Caco-2 (cell line): ENCODE measurements around the gene SV2C. TPM values are rescaled to one million over a fixed set of nuclear protein-coding genes. Genes with fewer than 3 reads are reported as not detected.

ENCODE experiments used
- BruUV-seq: library from RNA; stranded (reverse); fragments of 400-500 nt; replicated peaks from 2 replicates; lab custom pipeline; 2021; lab: Mats Ljungman, UMichigan
- CTCF ChIA-PET: fragments of 300-600 bp; sonication (Branson Sonifier 250); formaldehyde crosslinking; loops from one replicate; lab custom pipeline; 2022; ENCODE audit warnings: antibody characterized with exemption; lab: Charles Lee
- POLR2A ChIA-PET: fragments of 300-600 bp; sonication (Branson Sonifier 250); formaldehyde crosslinking; loops from one replicate; lab custom pipeline; 2022; ENCODE audit warnings: antibody characterized with exemption; lab: Charles Lee
- DNase-seq, 2 experiments: peaks; one replicate each; pipeline versions ENCODE4 v3.0.0 to v3.0.0-alpha.2; 2020 to 2022
- H3K27me3 ChIP-seq: replicated peaks from 2 replicates; pipeline ENCODE4 v1.6.0; 2011; ENCODE audit warnings: low read length; ENCODE audit not compliant: control insufficient read depth, insufficient read depth
- H3K36me3 ChIP-seq: 2 replicates; pipeline ENCODE4 v1.5.1; 2011; ENCODE audit warnings: low read length; ENCODE audit not compliant: control insufficient read depth, insufficient read depth
- H3K4me1 ChIP-seq: fragments of 250-450 bp; sonication (Bioruptor Pico); 2 replicates; pipeline ENCODE4 v1.5.1; 2020; ENCODE audit warnings: mild to moderate bottlenecking
- H3K4me3 ChIP-seq: 2 replicates; pipeline ENCODE4 v1.5.1; 2011; ENCODE audit warnings: low read depth, mild to moderate bottlenecking, control low read depth, low read length
- H3K9me3 ChIP-seq: fragments of 250-450 bp; sonication (Bioruptor Pico); 2 replicates; pipeline ENCODE4 v1.5.1; 2020; ENCODE audit warnings: mild to moderate bottlenecking, moderate library complexity
- H3K27ac Mint-ChIP-seq: one replicate; pipeline ENCODE4 v1.8.0; 2022; ENCODE audit warnings: mixed read lengths; ENCODE audit not compliant: unreplicated experiment
- H3K27me3 Mint-ChIP-seq: one replicate; pipeline ENCODE4 v1.8.0; 2022; ENCODE audit warnings: mixed read lengths; ENCODE audit not compliant: insufficient read depth, unreplicated experiment
- H3K36me3 Mint-ChIP-seq: one replicate; pipeline ENCODE4 v1.8.0; 2022; ENCODE audit warnings: mild to moderate bottlenecking, mixed read lengths; ENCODE audit not compliant: insufficient read depth, unreplicated experiment
- H3K4me1 Mint-ChIP-seq: one replicate; pipeline ENCODE4 v1.8.0; 2022; ENCODE audit warnings: low read depth, mixed read lengths; ENCODE audit not compliant: unreplicated experiment
- H3K4me3 Mint-ChIP-seq: one replicate; pipeline ENCODE4 v1.8.0; 2022; ENCODE audit warnings: mild to moderate bottlenecking, moderate library complexity, mixed read lengths; ENCODE audit not compliant: unreplicated experiment
- H3K9me3 Mint-ChIP-seq: one replicate; pipeline ENCODE4 v1.8.0; 2022; ENCODE audit warnings: mixed read lengths; ENCODE audit not compliant: unreplicated experiment
- intact Hi-C: fragments of 100-400 bp; cut with micrococcal nuclease; formaldehyde crosslinking; loops from one replicate; pipeline ENCODE4 v1.10.0; 2022; ENCODE audit not compliant: unreplicated experiment
- total RNA-seq: library from RNA; stranded (reverse); gene quantifications from 2 replicates; pipeline ENCODE4 v1.2.3, GENCODE V29; 2022
- TF ChIP-seq, protein P1 (sequence below), 2 experiments: fragments of 200-600 bp in 1 of 2; IDR thresholded peaks; 1 replicate in 1 of 2; 2 replicates in 1 of 2; pipeline versions ENCODE4 v1.5.1 to v1.8.0; 2011 to 2022; ENCODE audit warnings: antibody characterized with exemption in 1 of 2, control low read depth in 1 of 2, inconsistent platforms in 1 of 2, low read depth in 1 of 2, low read length in 1 of 2, mild to moderate bottlenecking in 1 of 2, moderate library complexity in 1 of 2; ENCODE audit not compliant: insufficient read depth in 1 of 2, severe bottlenecking in 1 of 2, unreplicated experiment in 1 of 2

Gene SV2C
- total RNA-seq, 1 experiment from 2014 or later = not detected

- TF ChIP-seq, protein P1, sequence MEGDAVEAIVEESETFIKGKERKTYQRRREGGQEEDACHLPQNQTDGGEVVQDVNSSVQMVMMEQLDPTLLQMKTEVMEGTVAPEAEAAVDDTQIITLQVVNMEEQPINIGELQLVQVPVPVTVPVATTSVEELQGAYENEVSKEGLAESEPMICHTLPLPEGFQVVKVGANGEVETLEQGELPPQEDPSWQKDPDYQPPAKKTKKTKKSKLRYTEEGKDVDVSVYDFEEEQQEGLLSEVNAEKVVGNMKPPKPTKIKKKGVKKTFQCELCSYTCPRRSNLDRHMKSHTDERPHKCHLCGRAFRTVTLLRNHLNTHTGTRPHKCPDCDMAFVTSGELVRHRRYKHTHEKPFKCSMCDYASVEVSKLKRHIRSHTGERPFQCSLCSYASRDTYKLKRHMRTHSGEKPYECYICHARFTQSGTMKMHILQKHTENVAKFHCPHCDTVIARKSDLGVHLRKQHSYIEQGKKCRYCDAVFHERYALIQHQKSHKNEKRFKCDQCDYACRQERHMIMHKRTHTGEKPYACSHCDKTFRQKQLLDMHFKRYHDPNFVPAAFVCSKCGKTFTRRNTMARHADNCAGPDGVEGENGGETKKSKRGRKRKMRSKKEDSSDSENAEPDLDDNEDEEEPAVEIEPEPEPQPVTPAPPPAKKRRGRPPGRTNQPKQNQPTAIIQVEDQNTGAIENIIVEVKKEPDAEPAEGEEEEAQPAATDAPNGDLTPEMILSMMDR (IDR thresholded peaks at IDR 0.05; ENCODE audit: insufficient read depth in 1 of 2, low read depth in 1 of 2, low read length in 1 of 2, severe bottlenecking in 1 of 2, unreplicated experiment in 1 of 2) = no peak
- Mint-ChIP-seq H3K9me3 (peaks cover 2% of the 10 kb centered on the region), H3K4me3 (no peak overlapping the region), H3K27ac (no peak overlapping the region), H3K4me1 (no peaks in the 10 kb centered on the region), H3K36me3 (no peaks in the 10 kb centered on the region), H3K27me3 (peaks cover 10% of the 10 kb centered on the region)
- POLR2A ChIA-PET = no interaction called here
- no peak for DNase-seq
- Histone ChIP-seq H3K9me3 (peaks cover 1% of the 10 kb centered on the region; the same call in 1 of the 2 replicates), H3K4me3 (no peak overlapping the region), H3K36me3 (no peaks in the 10 kb centered on the region), H3K4me1 (peaks cover 4% of the 10 kb centered on the region; the same call in 1 of the 2 replicates), H3K27me3 (no peaks in the 10 kb centered on the region)
- CTCF ChIA-PET = interaction anchor here (0.6 to 1.2 kb wide), 2 partner anchors 9 to 371 kb away, joined by 3 to 5 read pairs; no protein-coding TSS in a partner anchor
- no TSS peak for BruUV-seq
- intact Hi-C loops = loop anchor here (5.0 to 10.0 kb wide), 4 partner anchors 83 to 363 kb away; no protein-coding TSS in a partner anchor
Measured at GRCh38 chr5:76257225-76257833, 174.1 kb downstream of the SV2C start.

DNA sequence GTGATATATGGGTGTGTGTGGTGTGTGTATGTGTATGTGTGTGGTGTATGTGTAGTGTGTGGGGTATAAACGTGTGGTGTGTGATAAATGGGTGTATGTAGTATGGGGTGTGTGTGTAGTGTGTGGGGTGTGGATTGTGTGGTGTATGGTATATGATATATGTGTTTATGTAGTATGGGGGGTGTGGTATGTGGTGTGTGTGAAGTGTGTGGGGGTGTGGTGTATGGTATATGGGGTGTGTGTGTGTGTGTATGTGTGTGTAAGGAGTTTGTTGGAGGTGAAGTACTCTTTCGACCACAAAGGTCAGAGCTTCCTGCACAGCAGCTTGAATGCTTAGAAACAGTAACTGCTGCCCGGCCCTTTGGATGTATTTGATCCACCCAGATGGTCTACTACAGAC lies 174.7 kb downstream of the SV2C start:
- Mint-ChIP-seq H3K27me3 (peaks cover 8% of the 10 kb centered on the region), H3K4me3 (no peak overlapping the region), H3K4me1 (no peaks in the 10 kb centered on the region), H3K36me3 (no peaks in the 10 kb centered on the region), H3K27ac (no peak overlapping the region), H3K9me3 (peaks cover 7% of the 10 kb centered on the region)
- Histone ChIP-seq H3K36me3 (no peaks in the 10 kb centered on the region), H3K4me3 (no peak overlapping the region), H3K27me3 (no peaks in the 10 kb centered on the region), H3K9me3 (peaks cover 2% of the 10 kb centered on the region; the same call in 1 of the 2 replicates), H3K4me1 (peaks cover 4% of the 10 kb centered on the region; the same call in 1 of the 2 replicates)
- CTCF ChIA-PET = interaction anchor here (0.6 kb wide), 1 partner anchor 13 kb away, joined by 3 read pairs; no protein-coding TSS in a partner anchor
- no TSS peak for BruUV-seq
- intact Hi-C loops = loop anchor here (5.0 to 10.0 kb wide), 4 partner anchors 83 to 363 kb away; no protein-coding TSS in a partner anchor
- TF ChIP-seq, protein P1 (IDR thresholded peaks at IDR 0.05; ENCODE audit: insufficient read depth in 1 of 2, low read depth in 1 of 2, low read length in 1 of 2, severe bottlenecking in 1 of 2, unreplicated experiment in 1 of 2) = no peak
- POLR2A ChIA-PET = no interaction called here
- DNase-seq = no peak

GRCh38 chr5:76264681-76265080 lies 181.5 kb downstream of the SV2C start:
- H3K4me3 ChIP-seq = no peak overlapping the region
- no peaks in the 10 kb centered on the region for H3K27me3 ChIP-seq
- H3K36me3 Mint-ChIP-seq = no peaks in the 10 kb centered on the region
- H3K9me3 Mint-ChIP-seq = peaks cover 23% of the 10 kb centered on the region
- peaks cover 8% of the 10 kb centered on the region for H3K9me3 ChIP-seq
- 0 out of 2 replicates have a peak, but pooled peaks cover 5% of the 10 kb centered on the region for H3K4me1 ChIP-seq
- no peaks in the 10 kb centered on the region for H3K27me3 Mint-ChIP-seq
- H3K4me1 Mint-ChIP-seq = no peaks in the 10 kb centered on the region
- ChIA-PET CTCF (no interaction called here), POLR2A (no interaction called here)
- H3K27ac Mint-ChIP-seq = no peak overlapping the region
- H3K4me3 Mint-ChIP-seq = no peak overlapping the region
- no peak for DNase-seq
- TF ChIP-seq, protein P1 (IDR thresholded peaks at IDR 0.05; ENCODE audit: insufficient read depth in 1 of 2, low read depth in 1 of 2, low read length in 1 of 2, severe bottlenecking in 1 of 2, unreplicated experiment in 1 of 2) = no peak
- no peaks in the 10 kb centered on the region for H3K36me3 ChIP-seq
- no TSS peak for BruUV-seq
- intact Hi-C loops = no loop called here
